Stimulated activated CD8-positive, alpha-beta memory T cell treated with anti-CD3 and anti-CD28 coated beads, Interleukin-12 subunit alpha, Interleukin-12 subunit beta, amount 100 ng/mL, for 24 hours (primary cell): ENCODE data around the gene RNU6-1.

Experiments
- DNase-seq: peaks from one replicate; pipeline ENCODE4 v3.0.0-alpha.2; 2020; ENCODE audit errors: extremely low read depth

The RNU6-1 gene

DNA sequence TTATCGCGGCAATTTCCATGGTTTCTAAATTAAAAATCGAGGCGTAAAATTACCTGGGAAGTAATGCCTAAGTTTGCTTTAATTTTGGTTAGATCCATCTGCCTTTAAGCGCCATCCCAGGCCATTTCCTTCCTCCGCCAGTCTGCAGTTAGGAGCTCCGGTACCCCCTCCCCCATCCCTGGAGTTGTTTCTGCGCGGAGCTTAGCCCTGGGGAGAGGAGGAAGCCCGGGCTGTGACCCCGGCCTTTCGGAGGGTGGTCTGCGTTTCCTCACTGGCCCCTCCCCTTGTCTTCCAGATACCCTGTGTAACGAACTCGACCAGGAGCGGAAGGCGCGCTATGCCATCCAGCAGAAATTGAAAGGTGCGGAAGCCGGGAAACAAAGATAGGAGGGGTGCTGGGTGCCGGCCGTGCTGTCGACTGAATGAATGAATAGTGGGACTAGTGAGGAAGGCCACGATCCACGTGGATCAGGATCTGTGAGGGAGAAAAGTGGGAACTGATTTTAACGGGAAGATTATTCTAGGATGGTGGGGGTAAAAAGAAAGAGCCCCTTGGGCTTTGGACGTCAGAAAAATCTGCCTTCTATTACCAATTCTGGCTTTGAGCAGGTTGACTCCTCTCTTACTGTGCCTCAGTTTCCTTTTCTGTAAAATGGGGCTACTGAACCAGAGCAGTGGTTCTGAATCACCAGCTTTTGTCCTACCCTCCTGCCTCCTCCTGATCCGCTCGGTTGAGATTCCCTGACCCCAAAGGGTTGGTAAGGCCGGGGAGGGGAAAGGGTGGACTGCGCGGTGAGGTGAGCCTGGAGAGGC is 6.7 kb downstream of the RNU6-1 start:
- no peak for DNase-seq

GRCh38 chr15:67832031-67832551 is 7.8 kb downstream of the RNU6-1 start:
- no peak for DNase-seq

GRCh38 chr15:67831363-67831762 is 8.5 kb downstream of the RNU6-1 start:
- DNase-seq, result no peak

DNA sequence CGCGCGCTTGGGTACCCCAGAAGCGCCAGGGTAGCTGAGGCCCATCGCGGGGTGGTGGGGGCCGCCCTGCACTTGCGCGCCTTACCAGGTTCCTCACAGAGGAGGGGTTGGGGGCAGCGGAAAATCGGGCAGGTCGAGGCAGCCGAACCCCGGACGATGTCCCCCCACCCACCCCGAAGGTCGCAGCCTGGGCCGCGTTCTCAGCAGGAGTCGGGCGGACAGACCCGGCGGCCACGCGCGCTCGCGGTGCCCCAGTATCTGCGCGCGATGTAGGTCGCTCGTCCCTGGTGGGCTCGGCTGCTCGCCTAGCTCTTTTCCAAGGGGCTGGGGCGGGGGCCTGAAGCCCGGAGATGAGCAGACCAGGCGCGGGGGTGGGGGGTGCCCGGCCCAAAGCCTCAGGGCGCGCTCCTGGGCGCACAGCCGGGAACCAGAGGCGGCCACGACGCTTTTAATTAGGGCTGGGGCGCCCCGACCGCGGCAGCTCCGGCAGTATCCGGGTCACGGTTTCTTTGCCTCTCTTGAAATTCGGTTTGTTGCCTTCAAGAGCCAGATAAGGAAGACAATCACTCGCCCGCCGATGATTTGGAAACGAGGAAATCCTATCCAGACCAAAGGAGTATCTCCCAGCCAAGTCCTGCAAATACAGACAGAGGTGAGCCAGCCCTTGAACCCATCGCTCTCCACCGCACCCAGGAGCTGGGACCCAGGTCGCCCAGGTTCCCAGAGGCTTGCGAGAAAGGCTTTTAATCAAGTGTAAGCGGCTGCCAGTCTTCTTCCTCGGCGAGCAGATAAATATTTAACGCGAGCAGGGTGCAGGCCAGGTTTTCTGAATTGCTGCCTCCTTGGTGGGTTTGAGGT is 10.0 kb downstream of the RNU6-1 start:
- DNase-seq, result no peak

DNA sequence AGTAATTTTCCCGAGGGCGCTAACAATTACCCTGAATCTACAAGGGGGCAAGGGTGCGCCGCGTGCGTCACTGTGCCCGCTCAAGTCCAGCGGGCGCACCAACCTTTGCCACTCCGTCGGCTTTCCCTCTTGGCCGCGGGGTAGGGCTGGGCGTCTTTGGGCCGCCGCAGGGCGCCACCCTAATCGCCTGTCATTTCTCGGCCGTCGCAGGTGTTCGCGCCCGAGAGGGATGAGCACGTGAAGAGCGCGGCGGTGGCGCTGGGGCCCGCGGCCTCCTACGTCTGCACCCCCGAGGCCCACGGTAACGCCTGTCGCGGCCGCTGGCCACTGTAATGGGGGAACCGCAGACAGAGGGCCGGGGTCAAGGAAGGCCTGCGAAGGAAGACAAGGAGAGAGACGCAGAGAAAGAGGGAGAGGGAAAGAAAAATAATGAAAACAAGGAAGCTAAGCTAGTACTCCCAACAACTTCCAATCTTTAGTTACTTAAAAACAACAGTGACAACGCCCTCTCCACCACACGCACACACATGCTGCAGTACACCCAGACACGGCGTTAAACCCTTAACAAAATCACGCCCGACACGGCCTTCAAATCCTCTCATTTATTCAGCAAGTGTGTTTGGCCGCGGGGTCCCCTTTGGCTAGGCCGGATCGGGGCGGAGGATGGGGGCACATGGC is 10.7 kb downstream of the RNU6-1 start:
- no peak for DNase-seq

DNA sequence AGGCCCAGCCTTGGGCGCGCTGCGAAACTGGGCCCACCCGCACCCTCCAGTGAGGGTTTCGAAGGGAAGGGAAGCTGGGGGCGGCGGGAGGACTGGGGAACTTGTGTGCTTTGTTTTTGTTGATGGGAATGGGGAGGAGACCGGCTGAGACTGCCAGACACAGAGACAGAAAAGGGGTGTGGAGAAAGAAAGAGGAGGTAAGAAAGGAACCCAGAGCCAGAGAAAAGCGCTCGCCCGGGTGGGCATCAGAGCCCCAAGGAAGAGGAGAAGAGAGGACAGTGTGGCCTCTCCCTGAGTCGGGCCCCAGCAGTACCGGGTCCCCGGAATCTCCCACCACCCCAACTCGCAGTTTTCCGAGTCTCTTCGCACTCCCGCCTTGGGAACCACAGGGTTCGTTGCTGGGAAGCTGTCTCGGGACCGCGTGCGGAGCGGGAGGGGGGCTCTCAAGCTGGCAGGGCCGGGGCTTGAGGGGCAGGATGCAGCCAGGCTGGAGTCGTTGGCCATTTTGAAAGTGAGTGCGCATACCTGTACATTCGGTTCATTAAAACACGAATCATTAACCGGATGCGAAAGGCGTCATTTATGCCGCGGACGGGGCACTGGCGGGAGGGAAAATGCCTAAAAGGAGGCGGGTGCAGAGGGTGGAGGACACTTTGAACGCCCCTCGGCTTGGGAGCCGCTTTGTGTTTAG is 11.4 kb downstream of the RNU6-1 start:
- DNase-seq, result no peak

GRCh38 chr15:67827562-67828277 is 12.1 kb downstream of the RNU6-1 start:
- no peak for DNase-seq

- no peak for DNase-seq
These were observed 12.9 kb downstream of the RNU6-1 start for GRCh38 chr15:67826717-67827561.

DNA sequence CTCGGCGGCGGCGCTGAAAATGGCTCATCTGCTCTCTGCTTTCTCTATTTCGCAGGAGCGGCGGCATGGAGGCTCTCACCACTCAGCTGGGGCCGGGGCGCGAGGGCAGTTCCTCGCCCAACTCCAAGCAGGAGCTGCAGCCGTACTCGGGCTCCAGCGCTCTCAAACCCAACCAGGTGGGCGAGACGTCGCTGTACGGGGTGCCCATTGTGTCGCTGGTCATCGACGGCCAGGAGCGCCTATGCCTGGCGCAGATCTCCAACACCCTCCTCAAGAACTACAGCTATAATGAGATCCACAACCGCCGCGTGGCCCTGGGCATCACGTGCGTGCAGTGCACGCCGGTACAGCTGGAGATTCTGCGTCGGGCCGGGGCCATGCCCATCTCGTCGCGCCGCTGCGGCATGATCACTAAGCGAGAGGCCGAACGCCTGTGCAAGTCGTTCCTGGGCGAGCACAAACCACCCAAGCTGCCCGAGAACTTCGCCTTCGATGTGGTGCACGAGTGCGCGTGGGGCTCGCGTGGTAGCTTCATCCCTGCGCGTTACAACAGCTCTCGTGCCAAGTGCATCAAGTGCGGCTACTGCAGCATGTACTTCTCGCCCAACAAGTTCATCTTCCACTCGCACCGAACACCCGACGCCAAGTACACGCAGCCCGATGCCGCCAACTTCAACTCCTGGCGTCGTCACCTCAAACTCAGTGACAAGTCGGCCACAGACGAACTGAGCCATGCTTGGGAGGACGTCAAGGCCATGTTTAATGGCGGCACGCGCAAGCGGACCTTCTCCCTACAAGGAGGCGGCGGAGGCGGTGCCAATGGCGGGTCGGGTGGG is 13.7 kb downstream of the RNU6-1 start:
- no peak for DNase-seq

DNA sequence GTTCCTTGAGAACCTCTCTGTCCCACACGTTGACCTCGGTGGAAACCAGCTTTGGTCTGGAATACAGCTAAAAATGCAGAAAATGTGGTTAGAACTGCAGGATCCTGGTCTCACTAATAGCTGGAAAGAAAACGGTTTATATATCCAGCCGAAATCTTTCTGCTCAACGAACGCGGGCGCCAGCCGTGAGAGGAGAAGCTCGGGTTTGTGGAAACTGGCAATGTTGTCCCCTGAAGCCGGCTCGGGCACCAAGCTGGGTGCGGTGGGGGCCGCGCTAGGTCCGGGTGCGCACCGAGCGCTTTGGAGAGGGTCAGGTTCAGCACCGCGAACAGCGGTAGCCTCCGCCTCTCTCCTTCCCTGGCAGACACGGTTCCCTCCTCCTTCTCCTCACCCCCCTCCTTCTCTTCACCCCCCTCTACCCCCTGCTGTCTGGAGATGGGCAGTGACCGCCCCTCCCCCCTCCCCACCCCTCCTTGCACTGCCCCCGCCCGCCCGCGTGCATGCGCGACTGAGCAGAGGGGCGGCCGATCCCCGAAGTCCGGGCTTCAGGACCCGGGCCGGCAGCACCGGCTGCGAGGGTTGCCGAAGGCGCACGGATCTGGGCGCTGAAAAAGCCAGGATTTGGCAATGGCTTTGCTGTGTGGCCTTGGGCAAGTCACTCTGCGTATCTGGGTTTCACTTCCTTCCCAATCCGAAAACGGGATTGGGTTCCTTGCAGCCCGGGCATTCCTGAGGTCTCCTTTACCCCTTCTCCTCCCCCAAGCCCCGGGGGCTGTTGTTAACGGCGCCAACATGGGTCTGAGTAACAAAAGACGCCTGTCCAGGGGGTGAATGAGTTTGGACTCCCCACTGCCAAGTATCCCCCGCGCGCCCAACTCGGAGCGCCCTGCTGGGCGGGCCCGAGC is 14.6 kb downstream of the RNU6-1 start, which contains the start of gene SKOR1:
Gene SKOR1 (plus strand): TSS at position 534 of the 905 bp plus-strand sequence. CDS start 94 bp downstream, at position 628.
- DNase-seq, result no peak

DNA sequence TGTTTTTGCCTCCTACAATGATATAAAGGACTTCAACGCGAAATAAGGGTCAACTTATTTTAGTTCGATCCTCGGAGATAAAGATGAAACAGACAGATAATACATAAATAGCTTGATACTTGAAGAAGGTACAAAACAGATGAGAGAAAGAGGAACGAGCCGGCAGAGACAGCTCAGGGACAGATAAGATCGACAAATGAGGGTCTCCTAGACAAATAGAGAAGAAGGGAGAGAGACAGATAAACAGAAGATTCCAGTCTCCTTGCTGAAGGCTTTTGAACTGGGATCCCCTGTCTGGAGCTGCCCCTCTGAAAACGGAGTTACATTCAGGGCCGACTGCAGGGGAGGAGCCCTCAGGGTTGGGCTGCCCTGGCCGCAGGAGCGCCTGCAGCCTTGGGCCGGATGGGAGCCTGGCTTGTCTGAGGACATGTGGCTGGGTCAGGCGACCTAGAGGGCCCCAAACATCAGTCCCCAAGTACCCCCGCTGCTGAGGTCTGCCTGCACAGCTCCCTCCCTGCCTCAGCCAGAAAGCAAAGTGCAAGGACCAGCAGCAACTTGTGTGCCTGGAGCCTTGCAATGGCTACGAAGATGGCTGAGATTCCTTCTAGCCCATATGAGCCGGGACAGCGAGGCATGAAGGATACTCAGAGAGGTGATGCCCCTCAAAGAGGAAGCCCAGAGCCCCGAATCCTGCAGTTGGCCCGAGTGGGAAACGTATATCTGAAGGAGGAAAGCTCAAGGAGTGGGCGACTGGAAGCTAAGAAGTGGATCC is 15.5 kb downstream of the RNU6-1 start:
- DNase-seq, result no peak

DNA sequence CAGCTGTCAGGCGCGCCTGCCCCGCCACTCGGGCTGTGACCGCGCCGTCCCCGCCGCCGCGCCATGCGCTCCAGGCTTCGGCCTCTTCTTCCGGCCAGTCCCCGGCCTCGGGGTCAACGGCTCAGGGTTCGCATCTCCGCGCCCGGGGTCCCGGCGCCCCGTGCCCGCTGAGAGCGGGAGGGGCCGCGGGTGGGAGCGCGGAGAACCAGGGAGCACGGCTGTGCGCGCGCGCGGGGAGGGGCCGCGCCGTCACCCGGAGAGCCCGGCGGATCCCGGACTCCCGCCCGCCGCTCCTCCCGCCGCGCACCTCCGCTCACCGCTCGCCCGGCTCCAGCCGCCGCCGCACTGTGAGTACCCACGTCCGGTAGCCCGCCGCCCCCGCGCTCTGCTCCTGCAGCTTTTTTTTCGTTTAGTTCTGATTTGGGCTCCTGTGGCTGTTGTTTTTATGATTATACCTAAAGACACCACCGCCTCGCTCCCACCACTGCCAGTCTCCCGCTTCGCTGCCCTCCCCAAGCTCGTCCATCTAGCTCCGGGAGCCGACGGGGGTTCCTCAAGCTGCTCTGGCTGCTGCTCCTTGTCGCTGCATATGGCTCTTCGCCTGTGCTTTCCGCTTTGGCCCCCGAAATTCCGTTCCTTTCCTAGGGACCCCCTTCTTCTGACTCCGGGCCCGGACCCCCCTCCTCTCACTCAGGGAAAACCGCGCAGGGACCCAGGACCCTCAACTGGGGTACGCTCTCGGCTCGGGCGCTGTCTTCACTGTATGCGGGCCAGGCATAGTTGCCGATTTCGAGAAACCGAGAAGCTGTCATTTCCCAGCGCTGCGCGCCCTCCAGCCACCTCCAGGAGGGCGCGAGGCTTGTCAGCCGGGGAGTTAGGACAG is 16.3 kb downstream of the RNU6-1 start:
- DNase-seq, result no peak

DNA sequence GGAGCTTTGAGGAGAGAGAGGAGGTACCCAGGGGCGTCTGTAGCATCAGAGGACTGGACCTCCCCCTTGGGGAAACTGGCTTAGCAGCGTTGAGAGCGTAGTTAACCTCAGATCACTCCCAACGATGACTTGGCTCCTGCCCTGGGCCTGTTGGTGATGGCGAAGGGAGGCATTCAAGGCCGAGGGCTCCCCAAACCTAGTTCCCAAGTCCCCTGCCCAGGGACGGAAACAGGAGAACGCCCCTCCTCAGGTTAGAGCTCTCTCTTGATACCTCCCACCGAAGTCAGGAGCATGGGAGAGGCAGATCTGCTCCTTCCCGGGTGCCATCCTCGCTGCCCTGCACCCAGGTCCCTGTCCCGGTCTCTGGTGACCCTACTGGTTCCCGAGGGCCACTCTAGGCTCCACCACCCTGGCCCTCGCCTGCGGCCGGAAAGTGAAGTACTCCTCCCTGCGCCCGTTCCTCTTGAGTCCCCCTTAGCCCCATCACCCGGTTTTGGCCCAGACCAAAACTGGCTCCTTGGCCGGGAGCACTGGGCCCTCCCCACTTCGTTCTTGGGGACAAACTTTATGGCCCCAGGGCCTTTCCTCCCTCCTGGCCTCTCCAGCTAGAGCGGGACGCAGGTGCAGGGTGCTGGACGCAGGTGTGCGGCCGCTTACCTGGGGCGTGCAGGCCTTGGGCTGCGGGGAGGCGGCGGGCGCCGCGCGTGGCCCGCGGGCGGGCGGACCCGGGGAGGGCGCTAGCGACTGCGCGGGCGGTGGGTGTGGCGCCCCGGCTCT is 17.1 kb downstream of the RNU6-1 start:
- no peak for DNase-seq

DNA sequence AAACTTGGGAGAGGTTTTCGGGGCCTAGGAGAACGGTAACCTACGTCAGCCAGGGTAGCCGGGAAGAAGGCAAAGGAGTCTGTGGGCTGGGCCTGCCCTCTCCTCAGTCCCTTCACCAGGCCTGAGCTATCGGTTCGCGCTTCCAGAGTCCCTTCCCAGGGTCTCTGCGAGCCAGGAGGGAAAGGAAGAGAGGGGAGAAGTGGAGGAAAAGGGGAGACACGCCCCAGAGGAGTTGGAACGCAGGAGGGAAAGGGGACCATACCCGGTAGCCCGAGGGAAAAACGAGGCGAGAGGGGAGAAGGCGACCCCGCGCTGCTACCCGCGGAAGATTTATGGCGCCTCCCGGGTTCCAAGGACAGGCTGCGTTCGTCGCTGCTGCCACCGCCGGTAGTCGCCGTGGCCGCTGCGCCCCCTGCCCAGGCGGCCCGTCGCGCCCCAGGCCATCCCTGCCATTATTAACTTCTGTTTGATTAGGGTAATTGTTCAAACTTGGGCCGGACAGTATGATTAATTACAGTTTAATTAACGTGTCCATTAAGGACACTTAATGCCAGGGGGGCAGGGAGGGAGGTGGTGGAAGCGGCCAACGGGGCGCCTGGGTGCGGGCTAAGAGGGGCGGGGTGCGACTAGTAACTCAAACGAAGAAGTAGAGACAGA is 17.9 kb downstream of the RNU6-1 start:
- no peak for DNase-seq
